ENCODE data around the gene SMG5.

DNA sequence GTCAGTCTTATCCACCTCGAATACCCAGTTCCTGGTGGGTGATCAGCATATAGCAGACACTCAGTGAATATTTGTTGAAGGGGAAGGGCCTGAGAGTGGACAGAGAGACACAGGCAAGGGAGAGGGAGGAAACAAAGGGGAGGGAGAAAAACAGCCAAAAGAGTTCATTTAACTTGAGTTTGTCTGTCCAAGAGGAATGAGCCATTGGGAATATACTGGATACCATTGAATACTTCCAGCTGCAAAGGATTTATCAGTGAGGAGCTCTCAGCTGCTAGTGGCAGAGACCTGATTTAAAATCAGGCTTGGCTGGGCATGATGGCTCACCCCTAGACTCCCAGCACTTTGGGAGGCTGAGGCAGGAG lies 52.2 kb downstream of the SMG5 start:
- TF ChIP-seq EZH2 (IDR thresholded peaks at IDR 0.05): no peak
- TF ChIP-seq POLR2AphosphoS5 (IDR thresholded peaks at IDR 0.05; ENCODE audit: borderline replicate concordance, low read depth, low read length): no peak

All from SK-N-MC (cell line).